ENCODE measurements around the gene SLC39A11. TPM values are rescaled to one million over a fixed set of nuclear protein-coding genes. Genes with fewer than 3 reads are reported as not detected.
A peak's percentile ranks its signal among the peaks of the same experiment; 100 is the strongest.

The SLC39A11 gene
- total and polyA plus RNA-seq, 2 of the 13 experiments (the other 11 are each of a cell fraction or from before 2014, with no cell fraction given) = 17.2 to 31.5 TPM

- TF ChIP-seq ZKSCAN8 (CRISPR knock-in tag; IDR thresholded peaks at IDR 0.05; ENCODE audit: borderline replicate concordance) = no peak
- no peak for TF ChIP-seq RAD21 (CRISPR knock-in tag; IDR thresholded peaks at IDR 0.05)
- TF ChIP-seq ZNF652 (CRISPR knock-in tag; IDR thresholded peaks at IDR 0.05; ENCODE audit: borderline replicate concordance, low read depth) = no peak
- TF ChIP-seq ZBTB26 (CRISPR knock-in tag; IDR thresholded peaks at IDR 0.05; ENCODE audit: borderline replicate concordance) = 0 out of 2 replicates have a peak, but pooled peaks have one; percentile 34
- TF ChIP-seq ZNF484 (CRISPR knock-in tag; IDR thresholded peaks at IDR 0.05; ENCODE audit: borderline replicate concordance, low read depth) = no peak
- TF ChIP-seq FOXP1 (IDR thresholded peaks at IDR 0.05) = no peak
- TF ChIP-seq FOXP1 (CRISPR knock-in tag; IDR thresholded peaks at IDR 0.05) = no peak
- TF ChIP-seq HOXA3 (CRISPR knock-in tag; IDR thresholded peaks at IDR 0.05) = no peak
- no peak for TF ChIP-seq ZNF782 (CRISPR knock-in tag; IDR thresholded peaks at IDR 0.05; ENCODE audit: borderline replicate concordance)
- no peak for TF ChIP-seq DPF2 (CRISPR knock-in tag; IDR thresholded peaks at IDR 0.05; ENCODE audit: borderline replicate concordance, low read depth)
- TF ChIP-seq AGO1 (IDR thresholded peaks at IDR 0.05; ENCODE audit: low read depth, low read length, poor library complexity, severe bottlenecking) = no peak
- no peak for TF ChIP-seq TFE3 (CRISPR knock-in tag; IDR thresholded peaks at IDR 0.05)
- no peak for TF ChIP-seq RFXAP (CRISPR knock-in tag; IDR thresholded peaks at IDR 0.05; ENCODE audit: borderline replicate concordance)
- TF ChIP-seq TGIF2 (CRISPR knock-in tag; IDR thresholded peaks at IDR 0.05) = no peak
- no peak for TF ChIP-seq PRMT3 (CRISPR knock-in tag; IDR thresholded peaks at IDR 0.05; ENCODE audit: borderline replicate concordance, low read depth)
Measured at GRCh38 chr17:73030501-73030921, 62.0 kb downstream of the SLC39A11 start (continued).

Measured in HepG2 (cell line).